Ishikawa (cell line): ENCODE measurements around the gene TMEM87B.

ENCODE experiments used
- CEBPB ChIP-seq: IDR thresholded peaks from 2 replicates; pipeline ENCODE4 v1.6.1; 2012
- CREB1 ChIP-seq: IDR thresholded peaks from 2 replicates; pipeline ENCODE4 v1.6.1; 2012; ENCODE audit warnings: low read depth
- EGR1 ChIP-seq: IDR thresholded peaks from 2 replicates; pipeline ENCODE4 v1.6.1; 2012
- EP300 ChIP-seq: IDR thresholded peaks from 2 replicates; pipeline ENCODE4 v1.6.1; 2012; ENCODE audit warnings: borderline replicate concordance
- FOXM1 ChIP-seq: IDR thresholded peaks from 2 replicates; pipeline ENCODE4 v1.6.1; 2012; ENCODE audit warnings: low read depth, borderline replicate concordance
- NFIC ChIP-seq: IDR thresholded peaks from 2 replicates; pipeline ENCODE4 v1.6.1; 2012
- RAD21 ChIP-seq: IDR thresholded peaks from 2 replicates; pipeline ENCODE4 v1.6.1; 2012; ENCODE audit warnings: low read depth
- TAF1 ChIP-seq: IDR thresholded peaks from 2 replicates; pipeline ENCODE4 v1.6.1; 2012; ENCODE audit warnings: low read depth, mild to moderate bottlenecking
- TCF12 ChIP-seq: IDR thresholded peaks from 2 replicates; pipeline ENCODE4 v1.6.1; 2012; ENCODE audit warnings: low read depth
- TEAD4 ChIP-seq: IDR thresholded peaks from 2 replicates; pipeline ENCODE4 v1.6.1; 2012
- YY1 ChIP-seq: IDR thresholded peaks from 2 replicates; pipeline ENCODE4 v1.6.1; 2012; ENCODE audit warnings: low read depth
- ZBTB7A ChIP-seq: IDR thresholded peaks from 2 replicates; pipeline ENCODE4 v1.6.1; 2012; ENCODE audit warnings: low read depth
- TF ChIP-seq, protein P1 (sequence below): IDR thresholded peaks from 2 replicates; pipeline ENCODE4 v1.6.1; 2012
- TF ChIP-seq, protein P2 (sequence below): IDR thresholded peaks from 2 replicates; pipeline ENCODE4 v1.6.1; 2012; ENCODE audit warnings: low read depth, mild to moderate bottlenecking
- TF ChIP-seq, protein P3 (sequence below): IDR thresholded peaks from 2 replicates; pipeline ENCODE4 v1.6.1; 2012

Gene TMEM87B

DNA sequence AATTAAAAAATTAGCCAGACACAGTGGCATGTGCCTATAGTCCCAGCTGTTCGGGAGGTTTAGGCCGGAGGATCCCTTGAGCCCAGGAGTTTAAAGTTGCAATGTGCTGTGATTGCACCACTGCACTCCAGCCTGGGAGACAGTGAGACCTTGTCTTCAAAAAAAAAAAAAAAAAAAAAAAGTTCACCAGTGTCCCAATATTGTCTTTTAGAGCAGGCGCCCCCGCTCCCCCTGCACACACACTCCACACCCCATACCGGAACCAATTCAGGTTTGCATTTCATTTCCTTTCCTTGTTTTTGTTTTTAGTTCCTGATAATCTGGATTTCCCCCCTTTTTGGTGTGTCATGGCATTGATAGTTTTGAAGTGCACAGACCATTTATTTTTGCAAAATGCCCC is 10.4 kb downstream of the TMEM87B start:
- TF ChIP-seq, protein P1, sequence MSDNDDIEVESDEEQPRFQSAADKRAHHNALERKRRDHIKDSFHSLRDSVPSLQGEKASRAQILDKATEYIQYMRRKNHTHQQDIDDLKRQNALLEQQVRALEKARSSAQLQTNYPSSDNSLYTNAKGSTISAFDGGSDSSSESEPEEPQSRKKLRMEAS, result no peak
- no peak for TF ChIP-seq CEBPB
- TF ChIP-seq ZBTB7A, result no peak
- TF ChIP-seq, protein P2, sequence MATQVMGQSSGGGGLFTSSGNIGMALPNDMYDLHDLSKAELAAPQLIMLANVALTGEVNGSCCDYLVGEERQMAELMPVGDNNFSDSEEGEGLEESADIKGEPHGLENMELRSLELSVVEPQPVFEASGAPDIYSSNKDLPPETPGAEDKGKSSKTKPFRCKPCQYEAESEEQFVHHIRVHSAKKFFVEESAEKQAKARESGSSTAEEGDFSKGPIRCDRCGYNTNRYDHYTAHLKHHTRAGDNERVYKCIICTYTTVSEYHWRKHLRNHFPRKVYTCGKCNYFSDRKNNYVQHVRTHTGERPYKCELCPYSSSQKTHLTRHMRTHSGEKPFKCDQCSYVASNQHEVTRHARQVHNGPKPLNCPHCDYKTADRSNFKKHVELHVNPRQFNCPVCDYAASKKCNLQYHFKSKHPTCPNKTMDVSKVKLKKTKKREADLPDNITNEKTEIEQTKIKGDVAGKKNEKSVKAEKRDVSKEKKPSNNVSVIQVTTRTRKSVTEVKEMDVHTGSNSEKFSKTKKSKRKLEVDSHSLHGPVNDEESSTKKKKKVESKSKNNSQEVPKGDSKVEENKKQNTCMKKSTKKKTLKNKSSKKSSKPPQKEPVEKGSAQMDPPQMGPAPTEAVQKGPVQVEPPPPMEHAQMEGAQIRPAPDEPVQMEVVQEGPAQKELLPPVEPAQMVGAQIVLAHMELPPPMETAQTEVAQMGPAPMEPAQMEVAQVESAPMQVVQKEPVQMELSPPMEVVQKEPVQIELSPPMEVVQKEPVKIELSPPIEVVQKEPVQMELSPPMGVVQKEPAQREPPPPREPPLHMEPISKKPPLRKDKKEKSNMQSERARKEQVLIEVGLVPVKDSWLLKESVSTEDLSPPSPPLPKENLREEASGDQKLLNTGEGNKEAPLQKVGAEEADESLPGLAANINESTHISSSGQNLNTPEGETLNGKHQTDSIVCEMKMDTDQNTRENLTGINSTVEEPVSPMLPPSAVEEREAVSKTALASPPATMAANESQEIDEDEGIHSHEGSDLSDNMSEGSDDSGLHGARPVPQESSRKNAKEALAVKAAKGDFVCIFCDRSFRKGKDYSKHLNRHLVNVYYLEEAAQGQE, result no peak
- TF ChIP-seq FOXM1, result no peak
- no peak for TF ChIP-seq TEAD4
- TF ChIP-seq YY1, result no peak
- TF ChIP-seq TAF1, result no peak
- no peak for TF ChIP-seq NFIC
- no peak for TF ChIP-seq TCF12
- TF ChIP-seq, protein P3, sequence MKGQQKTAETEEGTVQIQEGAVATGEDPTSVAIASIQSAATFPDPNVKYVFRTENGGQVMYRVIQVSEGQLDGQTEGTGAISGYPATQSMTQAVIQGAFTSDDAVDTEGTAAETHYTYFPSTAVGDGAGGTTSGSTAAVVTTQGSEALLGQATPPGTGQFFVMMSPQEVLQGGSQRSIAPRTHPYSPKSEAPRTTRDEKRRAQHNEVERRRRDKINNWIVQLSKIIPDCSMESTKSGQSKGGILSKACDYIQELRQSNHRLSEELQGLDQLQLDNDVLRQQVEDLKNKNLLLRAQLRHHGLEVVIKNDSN, result no peak
- no peak for TF ChIP-seq RAD21
- no peak for TF ChIP-seq CREB1

DNA sequence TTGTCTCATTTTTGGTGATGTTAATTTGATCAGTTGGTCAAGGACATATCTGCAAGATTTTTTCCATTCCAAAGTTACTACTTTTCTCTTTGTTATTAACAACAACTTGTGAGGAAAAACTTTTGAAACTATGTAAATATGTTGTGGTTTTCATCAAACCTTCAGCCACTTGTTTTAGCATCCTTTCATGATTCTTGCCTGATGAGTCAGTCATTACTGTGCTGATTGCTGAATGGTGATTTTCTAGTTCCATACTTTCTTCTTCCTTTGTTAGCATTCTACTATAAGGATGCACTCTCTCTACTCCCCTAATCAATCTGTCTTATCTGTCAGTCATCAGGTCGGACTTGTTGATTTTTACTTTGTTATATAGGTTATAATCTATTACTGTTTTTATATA is 10.9 kb downstream of the TMEM87B start:
- TF ChIP-seq CREB1 (no peak), CEBPB (no peak), TCF12 (no peak), ZBTB7A (no peak), FOXM1 (no peak), TAF1 (no peak), RAD21 (no peak), YY1 (no peak)
- TF ChIP-seq, protein P1, result no peak
- TF ChIP-seq, protein P3, result no peak

DNA sequence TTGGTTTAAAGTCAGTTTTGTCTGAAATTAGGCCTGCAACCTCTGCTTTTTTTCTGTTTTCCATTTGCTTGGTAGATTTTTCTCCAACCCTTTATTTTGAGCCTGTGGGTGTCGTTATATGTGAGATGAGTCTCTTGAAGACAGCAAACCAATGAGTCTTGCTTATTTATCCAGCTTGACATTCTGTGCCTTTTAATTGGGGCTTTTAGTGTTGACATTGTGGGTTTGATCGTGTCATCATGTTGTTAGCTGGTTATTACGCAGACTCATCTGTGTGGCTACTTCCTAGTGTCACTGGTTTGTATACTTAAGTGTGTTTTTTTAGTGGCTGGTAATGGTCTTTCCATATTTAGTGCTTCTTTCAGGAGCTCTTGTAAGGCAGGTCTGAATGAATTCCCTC is 18.8 kb downstream of the TMEM87B start:
- TF ChIP-seq, protein P2, result no peak
- TF ChIP-seq, protein P3, result no peak
- TF ChIP-seq CREB1 (no peak), FOXM1 (no peak)

DNA sequence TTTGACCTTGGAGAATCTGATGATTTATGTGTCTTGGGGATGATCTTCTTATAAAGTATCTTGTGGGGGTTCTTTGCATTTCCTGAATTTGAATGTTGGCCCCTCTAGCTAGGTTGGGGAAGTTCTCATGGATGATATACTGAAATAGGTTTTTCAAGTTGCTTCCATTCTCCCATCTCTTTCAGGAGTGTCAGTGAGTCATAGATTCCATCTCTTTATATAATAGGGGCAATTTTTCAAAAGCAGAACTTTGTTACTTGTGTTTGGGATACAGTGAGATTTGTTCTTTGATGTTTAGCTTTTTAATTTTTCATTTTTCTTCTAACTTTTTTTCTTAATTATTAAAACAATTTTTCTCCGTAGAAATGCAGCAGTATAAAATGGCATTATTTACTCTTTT is 19.4 kb downstream of the TMEM87B start:
- TF ChIP-seq, protein P1, result no peak
- TF ChIP-seq FOXM1 (no peak), YY1 (no peak), NFIC (no peak), RAD21 (no peak), TCF12 (no peak), EGR1 (no peak), TAF1 (no peak)
- TF ChIP-seq, protein P3, result no peak

DNA sequence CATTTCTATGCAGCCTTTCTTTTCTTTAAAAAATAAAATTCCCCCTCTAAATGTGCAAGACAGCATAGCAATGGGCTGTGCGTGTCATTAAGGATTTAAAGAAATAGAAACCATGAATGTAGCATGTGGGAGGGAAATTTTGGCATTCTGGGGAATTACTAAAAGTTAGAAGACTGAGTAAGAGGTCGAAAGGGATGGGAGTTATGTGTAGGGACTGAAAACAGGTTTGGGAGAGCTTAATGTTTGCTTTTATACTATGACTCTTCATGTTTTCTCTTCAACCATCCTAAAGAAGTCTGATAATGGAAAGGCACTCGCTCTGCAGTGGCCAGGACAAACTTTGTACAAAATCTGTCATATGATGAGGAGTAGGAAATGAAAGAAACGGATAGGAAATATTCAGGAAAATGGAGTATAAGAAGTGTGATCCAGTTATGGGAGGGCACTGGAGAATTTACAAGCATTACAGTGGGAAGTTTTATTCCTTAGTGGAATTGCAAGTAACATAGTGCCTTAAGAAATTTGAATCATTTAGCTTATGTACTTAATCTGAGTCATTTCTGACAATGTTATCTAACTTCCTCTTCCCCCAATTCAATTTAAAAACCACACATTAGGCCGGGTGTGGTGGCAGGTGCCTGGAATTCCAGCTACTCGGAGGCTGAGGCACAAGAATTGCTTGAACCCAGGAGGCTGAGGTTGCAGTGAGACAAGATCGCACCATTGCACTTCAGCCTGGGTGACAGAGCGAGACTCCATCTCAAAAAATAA is 20.6 kb downstream of the TMEM87B start:
- TF ChIP-seq TCF12 (no peak), TEAD4 (0 out of 2 replicates have a peak, but pooled peaks have one; percentile 5), CEBPB (no peak), EP300 (no peak), ZBTB7A (no peak), RAD21 (no peak)
- TF ChIP-seq, protein P1, result no peak
- TF ChIP-seq, protein P2, result no peak
